Muscle layer of colon (tissue), 2 donors: ENCODE data around the gene CDC42EP2.

Source experiments
- H3K27ac ChIP-seq: one replicate; pipeline ENCODE4 v1.7.0; 2013; ENCODE audit warnings: low read depth, mild to moderate bottlenecking, low read length, moderate library complexity
- H3K27me3 ChIP-seq, 2 donors: one replicate each; pipeline ENCODE4 v1.7.0; 2013; ENCODE audit warnings: low read length in 2 of 2, mild to moderate bottlenecking in 2 of 2; ENCODE audit not compliant: insufficient read depth in 2 of 2, control insufficient read depth in 1 of 2
- H3K36me3 ChIP-seq: one replicate; pipeline ENCODE4 v1.7.0; 2013; ENCODE audit warnings: mild to moderate bottlenecking, low read length; ENCODE audit not compliant: insufficient read depth
- H3K4me1 ChIP-seq: one replicate; pipeline ENCODE4 v1.7.0; 2013; ENCODE audit warnings: mild to moderate bottlenecking, low read length; ENCODE audit not compliant: insufficient read depth
- H3K4me3 ChIP-seq, 2 donors: one replicate each; pipeline ENCODE4 v1.7.0; 2013; ENCODE audit warnings: low read length in 2 of 2, low read depth in 1 of 2, mild to moderate bottlenecking in 1 of 2, moderate library complexity in 1 of 2
- H3K9ac ChIP-seq: one replicate; pipeline ENCODE4 v1.7.0; 2013; ENCODE audit warnings: low read length
- H3K9me3 ChIP-seq: one replicate; pipeline ENCODE4 v1.7.0; 2013; ENCODE audit warnings: mild to moderate bottlenecking, low read length
- donor health status: abdominal sarcoma.
- donor health status: Adenocarcinoma of cecum.

Gene CDC42EP2

GRCh38 chr11:65288706-65289536, 25.7 kb upstream of the CDC42EP2 start:
- Histone ChIP-seq H3K4me3 (no peak overlapping the region), H3K36me3 (no peaks in the 10 kb centered on the region), H3K9me3 (no peaks in the 10 kb centered on the region), H3K27ac (peak overlapping the region; percentile 78), H3K9ac (no peak overlapping the region), H3K4me1 (peaks cover 38% of the 10 kb centered on the region), H3K27me3 (no peaks in the 10 kb centered on the region)

DNA sequence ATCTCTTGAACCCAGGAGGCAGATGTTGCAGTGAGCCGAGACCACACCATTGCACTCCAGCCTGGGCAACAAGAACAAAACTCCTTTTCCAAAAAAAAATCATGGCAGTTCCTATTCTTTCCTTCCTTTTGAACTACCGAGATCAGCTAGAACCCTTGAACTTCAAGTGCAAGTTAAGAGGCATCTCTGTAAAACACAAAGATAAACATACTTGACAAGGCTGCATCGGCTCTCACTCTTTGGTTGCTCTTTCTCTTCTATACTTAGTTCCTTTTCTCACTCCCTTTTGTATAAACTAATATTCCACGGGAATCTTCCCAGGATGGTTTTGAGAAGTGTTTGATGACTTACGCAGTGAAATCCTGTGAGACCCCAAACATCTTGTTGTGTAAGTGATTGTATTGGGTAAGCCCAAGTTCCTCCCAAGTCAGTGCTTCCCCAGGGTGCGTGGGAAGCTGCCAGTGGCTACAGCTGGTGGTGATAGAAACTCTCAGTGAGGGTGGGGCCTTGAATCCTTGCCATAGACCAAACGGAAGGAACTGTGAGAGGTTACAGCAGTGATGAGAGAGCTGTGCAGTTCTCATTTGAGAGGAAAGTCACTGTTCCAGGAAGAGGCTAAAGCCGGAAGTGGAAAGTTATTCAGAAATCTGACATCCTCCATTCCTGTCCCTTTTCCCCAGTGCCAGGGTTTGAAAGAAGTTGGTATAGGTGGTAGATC, 24.1 kb upstream of the CDC42EP2 start:
- Histone ChIP-seq H3K9ac (no peak overlapping the region), H3K27ac (peak overlapping the region; percentile 78), H3K27me3 (no peaks in the 10 kb centered on the region), H3K4me1 (peaks cover 55% of the 10 kb centered on the region), H3K36me3 (no peaks in the 10 kb centered on the region), H3K4me3 (peak overlapping the region in 1 of 2 donors; percentile 38), H3K9me3 (no peaks in the 10 kb centered on the region)

DNA sequence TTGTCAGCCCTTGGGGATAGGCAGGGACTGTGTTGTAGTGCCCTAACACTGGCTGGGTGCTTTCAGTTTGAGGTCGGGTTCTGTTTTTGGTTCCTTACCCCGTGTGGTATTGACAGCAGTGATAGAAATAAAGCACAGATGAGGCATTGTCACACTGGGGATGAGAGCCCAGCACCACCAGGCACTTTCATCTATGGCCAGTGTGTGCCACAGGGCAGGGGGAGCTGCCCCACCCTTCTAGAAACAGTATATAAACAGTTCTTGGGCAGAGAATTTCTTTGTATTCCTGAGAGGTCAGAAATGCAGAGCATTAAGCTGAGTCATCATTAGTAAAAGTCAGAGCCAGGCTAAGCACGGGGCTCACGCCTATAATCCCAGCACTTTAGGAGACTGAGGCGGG, 23.1 kb upstream of the CDC42EP2 start:
- peaks cover 65% of the 10 kb centered on the region for H3K4me1 ChIP-seq
- peak overlapping the region; percentile 30 for H3K9ac ChIP-seq
- H3K4me3 ChIP-seq = peak overlapping the region; percentile 29 to 30

DNA sequence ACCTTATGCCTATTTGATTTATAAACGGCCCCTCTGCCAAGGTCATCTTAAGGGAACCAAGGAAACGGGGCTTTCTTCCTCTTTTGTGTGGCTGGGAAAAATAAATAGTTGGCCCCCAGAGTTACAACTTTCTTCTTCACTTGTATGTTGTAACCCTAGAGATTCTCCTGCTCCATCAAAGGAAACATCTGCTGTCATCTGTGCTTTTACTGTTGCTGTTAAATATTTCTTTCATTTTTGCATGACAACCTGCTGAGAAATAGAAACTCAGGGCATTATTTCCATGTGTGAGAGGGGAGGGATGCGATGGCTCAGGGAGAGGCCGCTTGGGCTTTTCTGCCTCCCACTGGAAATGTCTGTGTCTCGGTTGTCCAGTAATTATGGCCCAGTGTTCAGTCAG, 21.8 kb upstream of the CDC42EP2 start:
- no peaks in the 10 kb centered on the region for H3K27me3 ChIP-seq
- H3K27ac ChIP-seq = peak overlapping the region; percentile 78
- H3K9ac ChIP-seq = no peak overlapping the region
- peaks cover 77% of the 10 kb centered on the region for H3K4me1 ChIP-seq
- no peaks in the 10 kb centered on the region for H3K9me3 ChIP-seq
- no peak overlapping the region for H3K4me3 ChIP-seq
- H3K36me3 ChIP-seq = no peaks in the 10 kb centered on the region

More for the DNA sequence above, 23.1 kb upstream of the CDC42EP2 start:
- no peaks in the 10 kb centered on the region for H3K36me3 ChIP-seq
- H3K9me3 ChIP-seq = no peaks in the 10 kb centered on the region
- H3K27ac ChIP-seq = peak overlapping the region; percentile 78
- H3K27me3 ChIP-seq = no peaks in the 10 kb centered on the region

DNA sequence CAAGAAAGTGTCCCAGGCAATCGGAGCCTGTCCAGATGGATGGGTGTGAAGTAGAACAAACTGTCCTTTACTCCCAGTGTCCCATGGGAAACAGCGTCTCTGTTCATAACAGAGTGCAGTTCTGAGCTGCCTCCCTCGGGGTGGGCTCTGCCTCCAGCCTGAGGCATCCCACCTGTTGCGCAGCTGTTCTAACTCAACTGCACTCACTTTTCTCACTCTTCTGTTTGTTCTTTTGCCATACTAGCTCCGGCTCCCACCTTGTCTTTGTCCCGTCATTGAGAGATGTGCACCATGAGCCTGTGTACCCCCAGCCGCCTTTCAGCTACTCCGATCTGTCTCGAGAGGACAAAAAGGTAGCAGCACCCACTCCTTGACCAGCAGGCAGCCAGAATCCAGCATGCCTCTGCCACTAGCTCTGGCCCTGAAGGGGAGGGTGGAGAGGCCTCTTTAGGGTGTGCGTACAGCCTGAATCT, 20.7 kb upstream of the CDC42EP2 start:
- H3K4me1 ChIP-seq = peaks cover 88% of the 10 kb centered on the region
- H3K27ac ChIP-seq = peak overlapping the region; percentile 78
- no peaks in the 10 kb centered on the region for H3K36me3 ChIP-seq
- H3K9me3 ChIP-seq = no peaks in the 10 kb centered on the region
- H3K27me3 ChIP-seq = no peaks in the 10 kb centered on the region
- H3K4me3 ChIP-seq = peak overlapping the region in 1 of 2 donors; percentile 40
- peak overlapping the region; percentile 14 for H3K9ac ChIP-seq

DNA sequence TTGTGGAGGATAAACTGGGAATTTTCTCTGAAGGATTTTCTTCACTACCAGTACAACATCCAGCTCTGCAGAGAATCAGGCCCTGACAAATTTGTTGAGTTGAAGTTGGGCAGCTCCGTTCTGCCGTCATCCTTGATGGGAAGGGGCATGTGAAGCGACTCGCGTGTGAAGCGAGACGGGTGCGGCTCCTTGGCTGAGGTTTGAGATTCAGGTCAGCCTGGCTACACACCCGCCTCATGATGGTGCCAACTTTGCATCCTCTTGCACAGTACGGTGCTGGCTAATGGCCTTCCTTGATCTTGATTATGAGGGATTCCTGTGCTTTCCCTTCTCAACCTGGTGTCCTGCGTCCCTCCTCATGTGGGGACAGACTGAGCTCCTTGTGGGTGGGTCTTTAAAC, 19.7 kb upstream of the CDC42EP2 start:
- Histone ChIP-seq H3K27ac (peak overlapping the region; percentile 78), H3K4me1 (peaks cover 97% of the 10 kb centered on the region), H3K9ac (no peak overlapping the region), H3K4me3 (no peak overlapping the region), H3K36me3 (no peaks in the 10 kb centered on the region), H3K9me3 (no peaks in the 10 kb centered on the region), H3K27me3 (no peaks in the 10 kb centered on the region)

- Histone ChIP-seq H3K27me3 (no peaks in the 10 kb centered on the region), H3K9me3 (no peaks in the 10 kb centered on the region), H3K4me3 (no peak overlapping the region), H3K27ac (peak overlapping the region; percentile 78), H3K36me3 (no peaks in the 10 kb centered on the region), H3K4me1 (peaks cover 91% of the 10 kb centered on the region), H3K9ac (no peak overlapping the region)
Observed at GRCh38 chr11:65295571-65296341, 18.9 kb upstream of the CDC42EP2 start.

GRCh38 chr11:65297026-65297672, 17.5 kb upstream of the CDC42EP2 start:
- Histone ChIP-seq H3K27ac (peak overlapping the region; percentile 78), H3K4me1 (peaks cover 91% of the 10 kb centered on the region), H3K4me3 (no peak overlapping the region), H3K36me3 (no peaks in the 10 kb centered on the region), H3K9ac (no peak overlapping the region), H3K9me3 (no peaks in the 10 kb centered on the region), H3K27me3 (no peaks in the 10 kb centered on the region)

GRCh38 chr11:65298131-65298535, 16.5 kb upstream of the CDC42EP2 start:
- peaks cover 87% of the 10 kb centered on the region for H3K4me1 ChIP-seq
- H3K36me3 ChIP-seq = peaks cover 3% of the 10 kb centered on the region
- H3K27ac ChIP-seq = peak overlapping the region; percentile 98
- H3K9me3 ChIP-seq = no peaks in the 10 kb centered on the region
- H3K9ac ChIP-seq = peak overlapping the region; percentile 48
- H3K4me3 ChIP-seq = peak overlapping the region; percentile 10 to 48
- no peaks in the 10 kb centered on the region for H3K27me3 ChIP-seq

GRCh38 chr11:65298655-65299179, 15.9 kb upstream of the CDC42EP2 start:
- Histone ChIP-seq H3K4me1 (peaks cover 81% of the 10 kb centered on the region), H3K27me3 (no peaks in the 10 kb centered on the region), H3K9ac (peak overlapping the region; percentile 48)

More at GRCh38 chr11:65298655-65299179, 15.9 kb upstream of the CDC42EP2 start:
- Histone ChIP-seq H3K4me3 (peak overlapping the region in 1 of 2 donors; percentile 48), H3K9me3 (no peaks in the 10 kb centered on the region), H3K27ac (peak overlapping the region; percentile 98), H3K36me3 (peaks cover 3% of the 10 kb centered on the region)
